Endothelial cell of umbilical vein (primary cell): ENCODE results near the gene NEU1. TPM values are rescaled to one million over a fixed set of nuclear protein-coding genes. Genes with fewer than 3 reads are reported as not detected.
"Not testable (repeated sequence)": the region's sequence is repeated elsewhere in the genome, so short reads cannot be mapped to it uniquely, and the experiment has no call there.

Experiments
- BruUV-seq: library from RNA; stranded (reverse); fragments of 400-500 nt; replicated peaks from 2 replicates; lab custom pipeline; 2021; lab: Mats Ljungman, UMichigan
- CTCF ChIA-PET: fragments of 300-600, 350-600 bp; sonication (Branson Sonifier 250); formaldehyde crosslinking; loops from one replicate; lab custom pipeline; 2021; ENCODE audit warnings: antibody characterized with exemption, inconsistent platforms; lab: Charles Lee
- POLR2A ChIA-PET: fragments of 300-600, 350-600 bp; sonication (Branson Sonifier 250); formaldehyde crosslinking; loops from one replicate; lab custom pipeline; 2021; ENCODE audit warnings: antibody characterized with exemption, inconsistent platforms; lab: Charles Lee
- DNase-seq: peaks from one replicate; pipeline ENCODE4 v3.0.0-alpha.2; 2011; ENCODE audit warnings: low read depth, low spot score
- FAIRE-seq: peaks from 2 replicates; lab custom pipeline; 2011; peaks lifted over from hg19 to GRCh38; lab: Jason Lieb, UNC
- H2AFZ ChIP-seq: 2 replicates; pipeline ENCODE4 v1.6.0; 2012; ENCODE audit warnings: low read depth, low read length, control low read depth, inconsistent platforms
- H3K27ac ChIP-seq: 2 replicates; pipeline ENCODE4 v1.5.1; 2011; ENCODE audit warnings: low read depth, mild to moderate bottlenecking, control low read depth, low read length, moderate library complexity; ENCODE audit not compliant: insufficient read depth
- H3K27me3 ChIP-seq, 2 experiments: 2 replicates each; pipeline versions ENCODE4 v1.6.0 to v1.6.1; 2011; ENCODE audit warnings: low read length in 2 of 2, mixed read lengths in 1 of 2; ENCODE audit not compliant: control insufficient read depth in 2 of 2, insufficient read depth in 2 of 2
- H3K36me3 ChIP-seq, 2 experiments: 2 replicates in 1 of 2; 3 replicates in 1 of 2; pipeline ENCODE4 v1.5.1; 2011; ENCODE audit warnings: low read length in 2 of 2, mild to moderate bottlenecking in 1 of 2, moderate library complexity in 1 of 2; ENCODE audit not compliant: control insufficient read depth in 2 of 2, insufficient read depth in 2 of 2; ENCODE audit errors: extremely low read depth in 1 of 2
- H3K4me1 ChIP-seq: 3 replicates; pipeline ENCODE4 v1.5.1; 2011; ENCODE audit warnings: mild to moderate bottlenecking, low read length; ENCODE audit not compliant: control insufficient read depth, insufficient read depth; ENCODE audit errors: extremely low read depth
- H3K4me2 ChIP-seq: 2 replicates; pipeline ENCODE4 v1.6.1; 2011; ENCODE audit warnings: low read length, control low read depth, mixed read lengths; ENCODE audit not compliant: insufficient read depth
- H3K4me3 ChIP-seq, 3 experiments: fragments of 200-600 bp in 1 of 3; sonication (generic), shearing (Covaris generic) in 1 of 3; replicated peaks in 1 of 3; 2 replicates each; pipeline ENCODE4 v1.5.1; 2011 to 2016; ENCODE audit warnings: control low read depth in 3 of 3, low read length in 3 of 3, mild to moderate bottlenecking in 2 of 3, inconsistent platforms in 1 of 3, low read depth in 1 of 3, moderate library complexity in 1 of 3; ENCODE audit not compliant: insufficient read depth in 1 of 3
- H3K79me2 ChIP-seq: 2 replicates; pipeline ENCODE4 v1.6.0; 2012; ENCODE audit warnings: low read length, inconsistent platforms; ENCODE audit not compliant: control insufficient read depth, insufficient read depth
- H3K9ac ChIP-seq: replicated peaks from 2 replicates; pipeline ENCODE3; 2011; ENCODE audit warnings: low read length, control low read depth; ENCODE audit not compliant: insufficient read depth; ENCODE audit errors: extremely low read depth
- H3K9me1 ChIP-seq: replicated peaks from 3 replicates; pipeline ENCODE4 v1.6.0; 2011; ENCODE audit warnings: mild to moderate bottlenecking, low read length; ENCODE audit not compliant: control insufficient read depth, insufficient read depth; ENCODE audit errors: extremely low read depth
- H3K9me3 ChIP-seq: replicated peaks from 2 replicates; pipeline ENCODE4 v1.5.1; 2012; ENCODE audit warnings: low read length, inconsistent platforms; ENCODE audit not compliant: control insufficient read depth, insufficient read depth
- H4K20me1 ChIP-seq: replicated peaks from 2 replicates; pipeline ENCODE3; 2011; ENCODE audit warnings: mild to moderate bottlenecking, low read length; ENCODE audit not compliant: control insufficient read depth, insufficient read depth; ENCODE audit errors: extremely low read depth
- CTCF ChIP-seq, 2 donors: IDR thresholded peaks; 1 replicate in 1 of 2; 2 replicates in 1 of 2; pipeline ENCODE4 v1.5.1; 2011; ENCODE audit warnings: low read length in 2 of 2, mild to moderate bottlenecking in 2 of 2, moderate library complexity in 2 of 2, control low read depth in 1 of 2, inconsistent platforms in 1 of 2, low read depth in 1 of 2; ENCODE audit not compliant: insufficient read depth in 1 of 2; ENCODE audit errors: extremely low read depth in 1 of 2
- EZH2 ChIP-seq: IDR thresholded peaks from 2 replicates; pipeline ENCODE4 v1.6.1; 2012; ENCODE audit warnings: borderline replicate concordance, low read depth, mild to moderate bottlenecking, moderate library complexity, low read length, inconsistent platforms; ENCODE audit not compliant: severe bottlenecking
- FOS ChIP-seq: IDR thresholded peaks from 2 replicates; pipeline ENCODE4 v1.6.1; 2011; ENCODE audit warnings: mild to moderate bottlenecking, low read length, moderate library complexity, borderline replicate concordance; ENCODE audit not compliant: insufficient read depth
- GATA2 ChIP-seq: IDR thresholded peaks from 2 replicates; pipeline ENCODE4 v1.7.0; 2011; ENCODE audit warnings: low read depth, mild to moderate bottlenecking, moderate library complexity, mixed read lengths, low read length; ENCODE audit not compliant: insufficient read length, insufficient read depth
- JUN ChIP-seq: IDR thresholded peaks from 2 replicates; pipeline ENCODE4 v1.6.1; 2011; ENCODE audit warnings: borderline replicate concordance, low read depth; ENCODE audit not compliant: insufficient read length, insufficient read depth
- MAX ChIP-seq: IDR thresholded peaks from 2 replicates; pipeline ENCODE4 v1.6.1; 2011; ENCODE audit not compliant: insufficient read depth, insufficient read length
- MYC ChIP-seq: IDR thresholded peaks from one replicate; pipeline ENCODE4 v1.6.1; 2011; ENCODE audit warnings: mild to moderate bottlenecking, low read depth, low read length
- POLR2A ChIP-seq: IDR thresholded peaks from 2 replicates; pipeline ENCODE4 v1.6.1; 2012; ENCODE audit warnings: low read depth, mild to moderate bottlenecking, control low read depth, low read length
- POLR2AphosphoS5 ChIP-seq: IDR thresholded peaks from 2 replicates; pipeline ENCODE4 v1.6.1; 2012; ENCODE audit warnings: low read depth, mild to moderate bottlenecking, control low read depth, low read length, moderate library complexity; ENCODE audit not compliant: insufficient read depth
- dilution Hi-C: fragments of 300-500 bp; cut with MboI; formaldehyde crosslinking; loops from one replicate; pipeline ENCODE4 v1.15.0; 2019; ENCODE audit warnings: low sequenced_read_pairs; ENCODE audit not compliant: extremely low pct_ligation_motif_present
- intact Hi-C: fragments of 100-400 bp; cut with micrococcal nuclease; formaldehyde crosslinking; loops from one replicate; pipeline ENCODE4 v1.10.0; 2022
- polyA plus RNA-seq, 4 experiments: library from polyadenylated mRNA; depleted of rRNA in 3 of 4; stranded (reverse) in 3 of 4; unstranded in 1 of 4; fragments of >200 nt; gene quantifications; 2 replicates each; pipeline versions ENCODE4 v1.2.1 to v1.2.3, GENCODE V29; 2011 to 2012; ENCODE audit warnings: missing spikeins in 1 of 4
- total RNA-seq: library from RNA; stranded (reverse); gene quantifications from 2 replicates; pipeline ENCODE4 v1.2.3, GENCODE V29; 2021

The NEU1 gene
- total and polyA plus RNA-seq, 2 donors (not counting 3 experiments of a cell fraction or from before 2014, with no cell fraction given), result 62.8 to 111 TPM

DNA sequence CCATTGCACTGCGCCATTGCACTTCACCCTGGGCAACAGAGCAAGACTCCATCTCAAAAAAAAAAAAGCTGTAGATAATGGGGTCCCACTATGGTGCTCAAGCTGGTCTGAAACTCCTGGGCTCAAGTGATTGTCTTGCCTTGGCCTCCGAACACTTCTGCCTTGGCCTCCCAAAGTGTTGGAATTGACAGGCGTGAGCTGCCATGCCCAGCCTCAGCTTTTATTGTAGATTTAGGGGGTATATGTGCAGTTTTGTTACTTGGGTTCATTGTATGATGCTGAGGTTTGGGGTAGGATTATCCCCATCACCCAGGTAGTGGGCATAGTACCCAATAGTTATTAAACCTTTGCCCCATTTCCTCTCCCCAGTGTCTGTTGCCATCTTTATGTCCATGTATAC, 23.7 kb downstream of the NEU1 start:
- POLR2A ChIA-PET, result interaction anchor here (1.2 to 1.9 kb wide), 2 partner anchors 11 to 24 kb away, joined by 3 to 5 read pairs; partner anchors contain the start of genes HSPA1B and NEU1
- Histone ChIP-seq H3K27ac (no peak overlapping the region), H4K20me1 (peaks cover 8% of the 10 kb centered on the region), H3K4me3 (no peak overlapping the region), H3K27me3 (no peaks in the 10 kb centered on the region), H3K4me2 (no peak overlapping the region), H2AFZ (no peak overlapping the region), H3K9me1 (no peaks in the 10 kb centered on the region), H3K9me3 (no peaks in the 10 kb centered on the region), H3K36me3 (peaks cover 21 to 27% of the 10 kb centered on the region in 2 experiments), H3K9ac (no peak overlapping the region), H3K4me1 (peaks cover 27% of the 10 kb centered on the region), H3K79me2 (peaks cover 45% of the 10 kb centered on the region)
- FAIRE-seq (no peak), DNase-seq (no peak)
- intact Hi-C loops, result loop anchor here (10.0 kb wide), 1 partner anchor 116 kb away; the partner anchor contains the start of genes NELFE and SKIC2
- CTCF ChIA-PET, result interaction anchor here (1.1 kb wide), 1 partner anchor 32 kb away, joined by 3 read pairs; the partner anchor contains the start of gene LSM2
- dilution Hi-C loops, result no loop called here
- no TSS peak for BruUV-seq
- no peak for TF ChIP-seq EZH2
- TF ChIP-seq FOS, result no peak
- no peak for TF ChIP-seq POLR2AphosphoS5
- no peak for TF ChIP-seq JUN
- TF ChIP-seq POLR2A, result no peak
- TF ChIP-seq CTCF (IDR thresholded peaks at IDR 0.05; ENCODE audit: extremely low read depth in 1 of 2, insufficient read depth in 1 of 2, low read depth in 1 of 2, low read length in 2 of 2), result no peak
- TF ChIP-seq MYC, result no peak
- no peak for TF ChIP-seq GATA2
- TF ChIP-seq MAX, result no peak

DNA sequence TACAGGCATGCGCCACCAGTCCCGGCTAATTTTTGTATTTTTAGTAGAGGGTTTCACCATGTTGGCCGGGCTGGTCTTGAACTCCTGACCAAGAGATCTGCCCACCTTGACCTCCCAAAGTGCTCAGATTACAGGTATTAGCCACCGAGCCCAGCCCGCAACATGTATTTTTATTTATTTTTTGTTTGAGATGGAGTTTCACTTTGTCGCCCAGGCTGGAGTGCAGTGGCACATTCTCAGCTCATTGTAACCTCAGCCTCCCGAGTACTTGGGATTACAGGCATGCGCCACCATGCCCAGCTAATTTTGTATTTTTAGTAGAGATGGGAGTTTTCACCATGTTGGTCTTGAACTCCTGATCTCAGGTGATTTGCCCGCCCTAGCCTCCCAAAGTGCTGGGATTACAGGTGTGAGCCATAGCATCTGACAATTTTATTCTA, 24.5 kb downstream of the NEU1 start:
- DNase-seq, FAIRE-seq, H3K27me3 ChIP-seq, H3K9ac ChIP-seq, H3K9me1 ChIP-seq, BruUV-seq, H3K9me3 ChIP-seq, H4K20me1 ChIP-seq, H2AFZ ChIP-seq, dilution Hi-C loops, H3K27ac ChIP-seq: not testable (repeated sequence)
- ChIA-PET CTCF (interaction anchor here (1.1 to 1.2 kb wide), 2 partner anchors 31 to 158 kb away, joined by 3 read pairs; partner anchors contain the start of gene LSM2), POLR2A (interaction anchor here (1.9 kb wide), 1 partner anchor 11 kb away, joined by 5 read pairs; the partner anchor contains the start of gene HSPA1B)
- peak overlapping the region in 2 of 3 experiments; percentile 81 to 98 for H3K4me3 ChIP-seq
- peaks cover 45% of the 10 kb centered on the region for H3K79me2 ChIP-seq
- intact Hi-C loops, result loop anchor here (10.0 kb wide), 1 partner anchor 117 kb away; the partner anchor contains the start of genes NELFE and SKIC2
- peak overlapping the region; percentile 86 for H3K4me2 ChIP-seq
- H3K36me3 ChIP-seq, result peaks cover 21 to 27% of the 10 kb centered on the region in 2 experiments
- peaks cover 27% of the 10 kb centered on the region for H3K4me1 ChIP-seq
